Testis (tissue), 2 donors: ENCODE results near the gene SLC22A16.

Experiments used
- POLR2A ChIP-seq: fragments of 450-650 bp; IDR thresholded peaks from one replicate; pipeline ENCODE4 v1.6.1; 2017; ENCODE audit warnings: antibody characterized with exemption, mild to moderate bottlenecking, moderate library complexity
- TF ChIP-seq, protein P1 (sequence below), 3 experiments: fragments of 450-650 bp in 2 of 3; fragments of 200-600 bp in 1 of 3; sonication (generic) in 1 of 3; IDR thresholded peaks; one replicate each; pipeline ENCODE4 v1.5.1; 2016 to 2019; ENCODE audit warnings: antibody characterized with exemption in 3 of 3, mild to moderate bottlenecking in 2 of 3, moderate library complexity in 1 of 3

DNA sequence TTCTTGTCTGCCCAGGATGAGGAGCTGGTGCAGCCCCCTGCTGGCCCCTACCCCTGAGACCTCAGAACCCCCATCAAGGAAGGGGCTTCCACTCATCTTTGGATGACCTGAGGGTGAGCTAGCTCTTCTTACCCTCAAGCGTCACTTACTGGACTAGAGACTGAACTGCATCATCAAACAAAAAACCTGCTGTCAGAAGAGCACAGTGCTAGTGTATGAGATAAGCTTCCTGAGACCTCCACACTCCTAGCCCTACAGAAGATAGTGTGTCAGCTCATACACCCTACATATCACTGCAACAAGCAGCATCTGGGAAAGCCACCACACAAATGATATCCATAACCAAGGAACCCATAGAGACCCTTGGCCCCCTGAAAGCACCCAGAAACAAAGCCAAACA is 15.0 kb downstream of the SLC22A16 start:
- TF ChIP-seq, protein P1, sequence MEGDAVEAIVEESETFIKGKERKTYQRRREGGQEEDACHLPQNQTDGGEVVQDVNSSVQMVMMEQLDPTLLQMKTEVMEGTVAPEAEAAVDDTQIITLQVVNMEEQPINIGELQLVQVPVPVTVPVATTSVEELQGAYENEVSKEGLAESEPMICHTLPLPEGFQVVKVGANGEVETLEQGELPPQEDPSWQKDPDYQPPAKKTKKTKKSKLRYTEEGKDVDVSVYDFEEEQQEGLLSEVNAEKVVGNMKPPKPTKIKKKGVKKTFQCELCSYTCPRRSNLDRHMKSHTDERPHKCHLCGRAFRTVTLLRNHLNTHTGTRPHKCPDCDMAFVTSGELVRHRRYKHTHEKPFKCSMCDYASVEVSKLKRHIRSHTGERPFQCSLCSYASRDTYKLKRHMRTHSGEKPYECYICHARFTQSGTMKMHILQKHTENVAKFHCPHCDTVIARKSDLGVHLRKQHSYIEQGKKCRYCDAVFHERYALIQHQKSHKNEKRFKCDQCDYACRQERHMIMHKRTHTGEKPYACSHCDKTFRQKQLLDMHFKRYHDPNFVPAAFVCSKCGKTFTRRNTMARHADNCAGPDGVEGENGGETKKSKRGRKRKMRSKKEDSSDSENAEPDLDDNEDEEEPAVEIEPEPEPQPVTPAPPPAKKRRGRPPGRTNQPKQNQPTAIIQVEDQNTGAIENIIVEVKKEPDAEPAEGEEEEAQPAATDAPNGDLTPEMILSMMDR (IDR thresholded peaks at IDR 0.05) = no peak
- no peak for TF ChIP-seq POLR2A
